ENCODE measurements around the gene DDX10.
"Not testable (repeated sequence)": the region's sequence is repeated elsewhere in the genome, so short reads cannot be mapped to it uniquely, and the experiment has no call there.

Gene DDX10

DNA sequence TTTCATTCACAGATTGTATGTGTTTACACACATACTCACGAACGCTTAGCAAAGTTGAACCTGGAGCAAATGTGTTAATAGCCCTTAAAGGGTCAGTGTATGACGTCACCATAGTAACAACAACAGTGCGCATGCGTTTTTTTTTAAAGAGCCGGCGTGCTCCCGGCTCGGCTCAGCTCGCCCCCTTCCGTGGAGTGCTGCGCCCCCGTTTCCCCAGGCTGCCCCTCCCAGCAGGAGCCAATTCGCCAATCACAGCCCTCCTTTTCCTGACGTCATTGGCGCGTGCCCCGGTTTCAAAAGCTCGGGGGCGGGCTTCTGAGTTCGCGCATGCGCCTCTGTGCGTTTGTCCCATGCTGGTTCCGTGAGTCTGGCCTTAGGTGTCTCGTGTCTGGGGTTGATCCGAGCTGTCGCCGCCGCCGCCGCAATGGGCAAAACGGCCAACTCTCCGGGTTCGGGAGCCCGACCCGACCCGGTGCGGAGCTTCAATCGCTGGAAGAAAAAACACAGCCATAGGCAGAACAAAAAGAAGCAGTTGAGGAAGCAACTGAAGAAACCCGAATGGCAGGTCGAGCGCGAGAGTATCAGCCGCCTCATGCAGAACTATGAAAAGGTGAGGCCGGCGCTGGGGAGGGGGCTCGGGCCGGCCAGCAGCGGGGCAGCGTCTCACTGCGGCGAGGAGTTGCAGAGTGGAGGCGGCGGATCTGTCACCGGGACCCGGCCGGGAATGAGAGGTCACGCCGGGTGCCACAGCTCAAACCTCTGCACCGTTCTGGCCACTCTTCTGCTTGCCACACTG is at the start of gene DDX10:
TSS of gene DDX10 (plus strand) at position 340 of the 796 bp plus-strand sequence. CDS start at position 425, 85 bp downstream.
- peak; percentile 92 to 98 (median 97) for DNase-seq (ENCODE audit: low read depth in 3 of 3, low spot score in 1 of 3)

DNA sequence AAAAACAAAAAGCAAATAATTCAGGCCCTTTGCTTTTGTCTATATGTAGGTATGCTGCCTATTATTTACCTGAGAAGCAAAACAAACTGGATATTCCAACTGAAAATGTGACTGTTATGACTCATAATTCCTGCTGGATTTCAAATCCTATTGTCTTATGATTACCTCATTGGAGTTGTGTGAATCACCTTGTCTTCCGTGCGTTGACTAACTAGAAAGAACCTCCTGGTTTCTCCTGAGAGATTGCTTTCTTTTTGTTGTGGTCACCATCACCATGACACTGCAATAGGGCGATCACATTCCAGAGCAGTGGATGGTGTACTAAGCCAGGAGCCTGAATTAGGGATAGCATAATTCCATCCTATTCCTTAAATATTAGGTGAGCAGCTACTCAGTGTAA is 48.3 kb upstream of the DDX10 start:
- no peak for DNase-seq (ENCODE audit: low read depth in 3 of 3, low spot score in 1 of 3)

DNA sequence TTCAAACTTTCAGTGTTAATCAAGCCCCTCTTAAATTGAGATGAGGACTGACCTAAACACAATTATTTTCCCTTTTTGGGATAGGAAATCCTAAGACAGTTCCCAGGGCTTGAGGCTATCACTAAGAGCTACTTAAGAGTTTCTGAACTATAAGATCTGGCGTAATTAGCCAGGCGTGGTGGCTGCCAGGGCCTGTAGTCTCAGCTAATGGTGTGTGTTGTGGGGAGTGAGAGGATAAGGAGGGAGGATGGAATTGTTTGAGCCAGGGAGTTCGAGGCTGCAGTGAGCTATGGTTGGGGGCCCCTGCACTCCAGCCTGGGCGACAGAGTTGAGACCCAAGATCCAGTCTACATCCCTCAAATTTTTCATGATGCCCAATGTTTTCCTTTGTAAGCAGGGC is 47.8 kb upstream of the DDX10 start:
- DNase-seq (ENCODE audit: low read depth in 3 of 3, low spot score in 1 of 3): no peak

DNA sequence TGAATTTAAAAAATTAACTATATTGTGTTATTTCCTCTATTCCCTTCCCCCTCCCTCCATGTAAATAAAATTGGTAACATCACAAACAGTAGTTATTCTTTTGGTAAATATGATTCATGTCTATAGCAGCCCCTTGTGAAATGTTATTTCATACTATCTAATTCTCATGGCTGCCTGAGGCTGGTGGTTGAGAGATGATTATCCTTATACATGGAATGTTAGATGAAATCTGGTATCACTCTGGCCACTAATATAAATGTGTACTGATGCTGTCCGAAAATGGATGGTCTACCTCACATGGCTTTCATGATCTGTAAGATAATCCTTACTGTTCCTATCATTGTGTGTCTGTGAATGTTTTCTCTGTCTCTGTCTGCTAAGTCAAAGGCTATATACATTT is 46.3 kb upstream of the DDX10 start:
- DNase-seq (ENCODE audit: low read depth in 3 of 3, low spot score in 1 of 3): no peak

DNA sequence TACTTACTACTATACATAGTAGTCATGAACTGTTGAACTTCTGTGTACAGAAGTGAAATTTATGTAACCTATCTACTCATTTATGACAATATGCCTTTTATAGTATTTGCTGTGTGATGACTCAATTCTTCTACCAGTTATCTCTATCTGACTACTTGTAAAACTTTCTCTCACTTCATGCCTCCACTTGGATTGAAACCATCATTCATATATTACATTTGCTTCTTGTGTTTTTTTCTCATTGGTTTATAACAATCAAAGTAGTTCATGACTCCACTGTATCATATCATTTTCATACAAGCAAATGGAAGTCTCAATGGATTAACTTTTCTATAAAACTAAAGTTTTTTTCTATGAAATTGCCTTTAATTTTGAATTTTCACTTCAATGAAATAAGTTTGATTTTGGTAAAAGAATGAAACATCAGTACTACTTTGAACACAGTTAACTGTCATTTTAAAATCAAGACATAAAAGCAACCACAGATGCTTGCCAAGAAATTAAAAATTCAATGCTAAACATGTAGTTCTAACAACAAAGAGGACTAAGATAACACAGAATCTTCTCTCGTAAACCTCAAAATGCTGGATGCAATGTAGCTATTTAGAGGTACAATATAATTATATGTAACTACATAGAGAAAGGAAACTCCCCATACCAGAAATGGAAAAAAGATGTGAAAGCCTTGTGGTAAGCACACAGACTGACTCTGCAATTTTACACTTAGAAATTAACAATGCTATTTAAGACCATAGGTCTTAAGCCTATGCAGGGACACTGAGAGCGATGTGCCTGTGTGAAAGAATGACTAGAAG is 43.7 kb upstream of the DDX10 start:
- no peak for DNase-seq (ENCODE audit: low read depth in 3 of 3, low spot score in 1 of 3)

DNA sequence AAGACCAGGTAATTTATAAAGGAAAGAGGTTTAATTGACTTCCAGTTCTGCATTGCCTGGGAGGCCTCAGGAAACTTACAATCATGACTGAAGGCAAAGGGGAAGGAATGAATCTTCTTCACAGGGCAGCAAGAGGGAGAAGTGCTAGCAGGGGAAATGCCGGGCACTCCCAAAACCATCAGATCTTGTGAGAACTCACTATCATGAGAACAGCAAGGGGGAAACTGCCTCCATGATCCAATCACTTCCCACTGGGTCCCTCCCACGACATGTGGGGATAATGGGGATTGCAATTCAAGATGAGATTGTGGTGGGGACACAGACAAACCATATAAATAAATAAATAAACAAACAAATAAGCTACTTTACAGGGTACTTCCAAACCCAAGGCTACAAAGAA is 42.5 kb upstream of the DDX10 start:
- no peak for DNase-seq (ENCODE audit: low read depth in 3 of 3, low spot score in 1 of 3)

DNA sequence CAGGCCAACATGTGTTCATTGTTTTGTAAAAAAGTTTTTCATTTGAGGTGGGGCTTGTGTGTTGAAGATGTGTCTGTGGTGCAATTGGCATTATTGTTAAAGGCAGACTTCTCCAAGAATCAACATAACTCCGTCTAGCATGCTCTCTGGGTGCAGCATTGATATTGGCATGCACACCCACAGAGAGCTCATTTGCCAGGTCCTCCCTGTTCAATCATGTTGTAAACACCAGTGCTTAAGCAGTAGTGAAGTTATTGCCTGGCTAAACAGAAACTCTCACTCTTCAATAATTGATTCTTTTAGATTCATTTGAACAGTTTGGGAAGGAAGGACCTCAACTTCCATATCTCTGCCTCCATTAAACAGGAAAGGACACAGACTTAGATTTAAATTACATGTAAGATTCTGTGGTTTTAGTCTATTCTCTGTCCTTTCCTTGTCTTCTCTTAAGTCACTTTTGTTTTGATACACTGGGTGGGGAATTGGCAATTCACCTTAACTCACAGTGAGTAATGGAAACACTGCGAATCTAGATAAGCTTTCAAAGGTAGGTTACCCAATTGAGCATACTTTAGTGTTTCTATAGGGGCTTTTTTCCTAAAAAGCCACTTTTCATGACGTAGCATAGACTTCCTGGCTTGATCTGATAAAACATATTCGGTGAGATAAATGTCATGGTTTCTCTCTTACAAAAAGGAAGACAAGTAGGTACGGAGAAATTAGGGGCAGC is 40.5 kb upstream of the DDX10 start:
- DNase-seq (ENCODE audit: low read depth in 3 of 3, low spot score in 1 of 3): no peak

DNA sequence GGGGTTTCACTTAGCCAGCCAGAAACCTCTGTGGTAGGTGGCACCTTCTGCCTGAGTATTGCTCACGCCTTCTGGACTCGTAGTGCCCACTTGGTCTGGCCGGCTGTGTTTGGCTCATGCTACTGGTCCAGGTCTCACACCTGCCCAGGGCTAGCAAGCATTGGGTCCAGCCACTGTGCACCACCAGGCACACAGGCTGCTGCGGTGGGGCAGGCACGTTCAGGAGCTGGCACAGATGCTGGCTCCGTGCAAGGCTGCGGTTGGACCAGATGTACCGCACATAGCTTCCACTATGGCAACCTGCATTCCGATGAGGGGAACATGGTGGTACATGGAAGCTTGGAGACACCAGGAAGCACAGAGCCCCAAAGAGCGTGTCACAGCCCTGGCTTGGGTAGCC is 36.5 kb upstream of the DDX10 start:
- no peak for DNase-seq (ENCODE audit: low read depth in 3 of 3, low spot score in 1 of 3)

DNA sequence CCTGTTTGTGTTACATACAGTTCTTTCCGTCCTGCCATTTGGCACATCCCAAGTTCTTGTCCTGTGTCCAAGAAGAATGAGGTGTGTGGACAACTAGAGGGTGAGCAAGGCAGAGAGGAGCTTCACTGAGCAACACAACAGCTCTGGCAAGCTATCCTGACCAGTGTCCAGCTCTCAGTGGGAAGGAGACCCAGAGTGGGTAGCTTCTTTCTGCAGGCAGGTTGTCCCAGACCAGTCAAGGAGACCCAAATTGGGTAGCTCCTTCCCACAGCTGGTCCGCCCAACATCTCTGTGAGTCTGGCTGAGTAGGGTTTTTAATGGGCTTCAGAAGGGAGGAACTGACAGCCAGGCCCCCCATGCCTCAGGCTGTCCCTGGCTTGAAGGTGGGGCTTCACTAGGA is 36.1 kb upstream of the DDX10 start:
- no peak for DNase-seq (ENCODE audit: low read depth in 3 of 3, low spot score in 1 of 3)

DNA sequence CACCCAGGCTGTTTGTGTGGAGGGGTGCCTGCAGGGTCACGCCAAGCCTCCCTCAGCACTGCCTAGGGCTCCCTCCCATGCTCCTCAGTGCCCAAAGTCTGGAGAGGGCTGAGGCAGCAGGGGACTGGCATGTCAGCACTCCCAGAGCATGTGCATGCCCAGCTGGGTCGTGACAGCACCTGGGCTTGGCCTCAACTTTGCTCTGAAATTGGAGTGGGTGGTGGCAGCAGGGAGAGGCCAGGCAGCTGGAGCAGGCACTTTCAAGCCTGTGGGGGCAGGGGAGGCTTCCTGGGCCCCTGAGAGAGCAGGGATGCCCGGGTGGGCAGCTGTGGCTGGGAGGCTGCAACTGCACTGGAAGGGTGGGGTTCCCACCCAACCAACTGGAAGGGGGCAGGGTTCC is 35.6 kb upstream of the DDX10 start:
- no peak for DNase-seq (ENCODE audit: low read depth in 3 of 3, low spot score in 1 of 3)

DNA sequence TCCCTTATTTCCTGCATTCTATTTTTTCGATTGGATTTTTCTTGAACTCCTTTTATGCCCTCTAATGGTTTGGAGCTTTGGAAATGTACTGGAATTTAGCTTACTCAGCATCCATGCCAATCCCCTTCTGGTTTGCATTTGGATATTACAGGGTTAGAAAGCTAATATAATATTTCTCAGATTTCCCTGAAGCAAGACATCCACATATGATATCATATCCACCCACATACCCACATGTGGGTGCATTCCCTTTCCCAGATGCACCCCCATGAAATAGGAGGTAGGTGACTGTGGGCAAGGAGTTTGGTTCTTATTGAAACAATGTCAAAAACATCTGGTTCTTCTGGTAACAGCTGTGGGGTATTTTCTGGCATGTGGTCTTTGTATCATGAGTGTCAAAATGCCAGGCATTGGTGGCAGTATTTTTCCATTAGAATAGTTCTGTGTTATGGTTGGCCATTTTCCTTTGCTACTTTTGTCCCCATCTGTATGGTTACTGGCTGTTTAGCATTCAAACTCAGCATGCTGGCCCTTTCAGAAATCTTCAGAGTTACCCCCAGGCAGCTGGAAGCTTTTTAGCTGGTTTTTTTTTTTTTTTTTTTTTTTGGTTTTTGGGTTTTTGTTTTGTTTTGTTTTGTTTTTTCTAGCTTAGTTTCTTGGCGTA is 32.7 kb upstream of the DDX10 start:
- DNase-seq (ENCODE audit: low read depth in 3 of 3, low spot score in 1 of 3): no peak

DNA sequence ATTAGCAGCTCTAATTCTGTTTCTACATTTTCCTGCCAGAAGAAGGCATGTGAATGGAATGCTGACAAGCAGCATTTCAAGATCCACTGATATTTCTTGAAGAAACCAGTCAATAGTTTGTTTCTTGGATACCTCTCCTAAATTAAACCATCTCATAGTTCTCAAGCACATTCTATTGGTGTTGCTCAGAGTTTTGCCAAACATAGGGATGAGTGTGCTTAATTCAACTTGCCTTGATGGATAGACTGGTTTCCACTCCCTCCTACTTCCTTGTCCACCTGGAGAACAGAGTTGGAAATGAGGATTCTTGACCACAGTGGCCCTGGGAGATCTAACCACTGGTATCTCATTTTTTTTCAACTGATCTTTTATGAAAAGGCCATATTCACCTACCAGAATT is 29.8 kb upstream of the DDX10 start:
- DNase-seq (ENCODE audit: low read depth in 3 of 3, low spot score in 1 of 3): no peak

DNA sequence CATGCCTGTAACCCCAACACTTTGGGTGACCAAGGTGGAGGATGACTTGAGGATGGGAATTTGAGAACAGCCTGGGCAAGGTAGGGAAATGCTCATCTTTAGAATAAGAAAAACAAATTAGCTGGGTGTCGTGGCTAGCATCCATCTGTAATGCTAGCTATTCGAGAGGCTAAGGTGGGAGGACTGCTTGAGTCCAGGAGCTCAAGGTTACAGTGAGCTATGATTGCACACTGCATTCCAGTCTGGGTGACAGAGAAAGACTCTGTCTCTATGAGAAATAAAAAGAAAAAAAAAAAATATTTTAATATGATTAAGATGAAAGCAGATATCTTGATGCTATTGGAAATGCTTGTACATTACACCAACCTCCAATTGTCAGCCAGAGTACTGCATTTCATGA is 28.6 kb upstream of the DDX10 start:
- no peak for DNase-seq (ENCODE audit: low read depth in 3 of 3, low spot score in 1 of 3)

DNA sequence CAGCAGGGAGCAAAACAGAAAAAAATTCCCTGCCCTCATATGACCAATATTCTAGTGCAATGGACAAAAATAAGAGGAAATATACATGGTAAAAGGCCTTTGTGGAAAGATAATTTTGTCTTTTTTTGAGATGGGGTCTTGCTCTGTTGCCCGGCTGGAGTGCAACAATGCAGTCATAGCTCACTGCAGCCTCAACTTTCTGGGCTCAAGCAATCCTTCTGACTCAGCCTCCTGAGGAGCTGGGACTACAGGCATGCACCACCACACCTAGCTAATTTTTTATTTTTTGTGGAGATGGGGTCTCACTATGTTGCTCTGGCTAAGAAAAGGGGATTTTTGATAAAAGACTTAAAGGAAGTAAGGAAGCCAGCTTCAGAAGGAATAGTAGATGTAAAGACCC is 25.7 kb upstream of the DDX10 start:
- DNase-seq (ENCODE audit: low read depth in 3 of 3, low spot score in 1 of 3): no peak

DNA sequence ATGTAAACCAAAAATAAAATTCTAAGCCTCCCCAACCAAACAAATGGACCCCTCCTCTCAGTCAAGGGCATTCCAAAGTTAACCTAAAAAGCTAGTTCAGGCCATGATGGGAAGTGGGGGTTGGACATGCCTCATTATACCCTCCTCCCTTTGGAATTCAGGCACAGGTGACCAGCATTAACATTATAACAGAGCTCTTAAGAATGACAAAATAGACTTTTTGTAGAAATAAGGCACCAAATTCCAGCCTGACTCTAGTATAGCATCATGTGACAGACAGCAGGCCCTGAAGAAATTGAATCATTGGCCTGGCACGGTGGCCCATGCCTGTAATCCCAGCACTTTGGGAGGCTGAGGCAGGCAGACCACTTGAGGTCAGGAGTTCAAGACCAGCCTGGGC is 23.1 kb upstream of the DDX10 start:
- DNase-seq (ENCODE audit: low read depth in 3 of 3, low spot score in 1 of 3): not testable (repeated sequence)

DNA sequence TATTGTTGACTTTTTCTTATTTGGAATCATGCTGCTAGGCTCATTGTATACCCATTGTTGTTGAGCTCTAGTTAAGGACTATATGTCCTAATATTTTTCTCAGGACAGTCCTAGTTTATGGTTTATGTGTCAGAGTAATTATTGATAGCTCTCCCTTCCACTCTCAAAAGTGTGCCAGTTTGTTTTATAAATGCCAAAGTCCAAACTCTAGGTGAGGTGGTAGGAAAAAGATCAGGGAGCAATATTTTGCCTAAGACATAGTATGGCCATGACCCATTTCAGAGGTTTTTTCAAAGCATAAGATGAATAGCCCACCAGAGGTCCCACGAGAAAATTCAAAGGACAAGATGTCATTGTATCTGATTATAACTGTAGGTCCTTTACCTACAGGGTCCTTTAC is 20.9 kb upstream of the DDX10 start:
- no peak for DNase-seq (ENCODE audit: low read depth in 3 of 3, low spot score in 1 of 3)

DNA sequence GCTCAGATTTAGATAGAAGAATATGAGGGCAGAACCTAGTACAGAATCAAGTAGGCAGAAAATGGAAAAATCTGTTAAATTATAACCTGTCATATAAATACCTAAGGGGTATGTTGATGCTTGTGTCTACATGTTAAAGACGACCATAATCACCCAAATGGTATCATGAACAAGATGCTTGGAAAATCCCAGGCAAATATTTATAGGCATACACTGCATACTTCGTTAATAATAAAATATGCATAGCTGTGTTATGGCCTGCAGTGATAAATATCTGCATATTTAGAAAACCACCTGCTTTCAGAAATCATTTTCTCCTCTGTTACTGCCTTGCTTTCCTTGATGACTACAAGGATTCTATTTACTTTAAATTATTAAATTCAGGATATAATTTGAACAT is 18.9 kb upstream of the DDX10 start:
- DNase-seq (ENCODE audit: low read depth in 3 of 3, low spot score in 1 of 3): no peak

DNA sequence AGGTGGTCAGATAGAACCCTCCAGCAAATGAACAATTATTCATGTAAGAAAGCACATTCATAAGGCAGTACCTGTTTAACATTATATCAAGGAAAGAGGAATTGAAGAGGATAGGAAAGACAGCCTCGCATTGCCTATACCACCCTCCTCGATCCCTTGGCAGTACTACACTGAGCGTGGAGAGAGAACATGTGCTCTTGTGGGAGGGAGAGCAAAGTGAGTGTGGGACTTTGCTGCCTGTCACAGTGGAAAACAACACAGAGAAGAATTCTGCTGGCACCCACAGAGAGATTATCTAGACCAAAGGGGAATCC is 17.5 kb upstream of the DDX10 start:
- DNase-seq (ENCODE audit: low read depth in 3 of 3, low spot score in 1 of 3): no peak

DNA sequence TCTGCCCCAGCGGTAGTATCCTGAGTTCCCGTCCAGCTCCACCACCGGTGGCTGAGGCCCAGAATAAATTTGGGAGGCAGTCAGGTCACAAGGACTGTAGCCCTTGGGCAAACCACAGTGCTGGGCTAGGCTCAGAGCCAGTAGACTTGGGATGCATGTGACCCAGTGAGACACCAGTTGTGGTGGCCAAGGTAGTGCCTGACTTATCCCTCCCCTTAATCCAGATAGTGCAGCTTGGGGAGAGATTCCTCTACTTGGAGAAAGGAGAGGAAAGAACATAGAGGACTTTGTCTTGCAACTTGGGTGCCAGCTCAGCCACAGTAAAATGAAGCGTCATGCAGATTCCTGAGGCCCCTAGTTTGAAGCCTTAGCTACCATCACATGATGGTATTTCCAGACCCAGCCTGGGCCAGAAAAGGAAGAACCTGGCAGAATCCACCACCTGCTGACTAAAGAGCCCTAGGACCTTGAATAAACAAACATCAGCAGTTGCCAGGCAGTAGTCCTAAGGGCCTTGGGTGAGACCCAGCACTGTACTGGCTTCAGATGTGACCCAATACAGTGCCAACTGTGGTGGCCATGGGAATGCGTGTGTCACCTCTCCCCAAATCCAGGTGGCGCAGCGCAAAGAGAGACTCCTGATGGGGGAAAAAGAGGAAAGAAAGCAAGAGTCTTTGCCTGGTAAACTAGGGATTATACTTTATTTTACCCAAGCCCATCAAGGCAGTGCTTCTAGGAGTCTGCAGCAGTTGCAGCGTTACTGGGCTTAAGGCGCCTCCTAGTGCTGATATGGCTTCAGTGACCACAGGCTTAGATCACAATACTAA is 17.0 kb upstream of the DDX10 start:
- DNase-seq (ENCODE audit: low read depth in 3 of 3, low spot score in 1 of 3): peak; percentile 26 to 38 (median 32)

DNA sequence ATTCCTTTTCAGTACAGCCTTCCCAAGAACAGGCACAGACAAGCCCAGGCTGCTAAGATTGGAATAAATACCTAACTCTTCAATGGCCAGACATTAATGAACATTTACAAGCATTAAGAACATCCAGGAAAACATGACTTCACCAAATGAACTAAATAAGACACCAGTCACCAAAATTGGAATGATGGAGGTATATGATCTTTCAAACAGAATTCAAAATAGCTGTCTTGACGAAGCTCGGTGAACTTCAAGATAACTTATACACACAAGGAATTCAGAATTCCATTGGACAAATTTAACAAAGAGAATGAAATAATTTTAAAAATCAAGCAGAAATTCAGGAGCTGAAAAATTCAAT is 16.4 kb upstream of the DDX10 start:
- no peak for DNase-seq (ENCODE audit: low read depth in 3 of 3, low spot score in 1 of 3)

DNA sequence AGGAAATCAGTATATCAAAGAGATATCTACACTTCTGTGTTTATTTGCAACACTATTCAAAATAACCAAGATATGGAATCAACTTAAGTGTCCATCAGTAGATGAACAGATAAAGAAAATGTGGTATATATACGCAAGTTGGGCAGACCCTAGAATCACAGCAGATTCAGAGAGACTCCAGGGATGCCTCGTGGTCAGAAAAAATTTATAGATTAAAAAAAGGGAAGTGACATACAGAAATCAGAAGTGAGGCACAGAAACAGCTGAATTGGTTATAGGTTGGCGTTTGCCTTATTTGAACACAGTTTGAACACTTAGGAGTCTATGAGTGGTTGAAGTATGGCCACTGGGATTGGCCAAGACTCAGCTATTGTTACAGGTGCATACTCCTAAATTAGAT is 10.8 kb upstream of the DDX10 start:
- DNase-seq (ENCODE audit: low read depth in 3 of 3, low spot score in 1 of 3): not testable (repeated sequence)
